Measurements from ENCODE around the gene PLA2G6. TPM values are rescaled to one million over a fixed set of nuclear protein-coding genes. Genes with fewer than 3 reads are reported as not detected.
"Not testable (repeated sequence)": the region's sequence is repeated elsewhere in the genome, so short reads cannot be mapped to it uniquely, and the experiment has no call there.

Gene PLA2G6
- total RNA-seq, 4 donors from 2014 or later, result 46.0 to 88.4 (median 64.8) TPM

GRCh38 chr22:38151126-38151500 lies 30.5 kb downstream of the PLA2G6 start:
- WGBS, 2 donors, result 94 to 98% methylated on average over 8 of the region's 8 CpGs
- H3K4me3 ChIP-seq (ENCODE audit: low read depth, poor library complexity, severe bottlenecking), result no peak overlapping the region
- intact Hi-C loops (cut with DNase I; ENCODE audit: low total_unique reads), result no loop called here
- DNase-seq (ENCODE audit: low spot score in 2 of 2), result no peak
- TF ChIP-seq CTCF (IDR thresholded peaks at IDR 0.05) (no peak), POLR2A (IDR thresholded peaks at IDR 0.05) (no peak)

- H3K4me3 ChIP-seq (ENCODE audit: low read depth, poor library complexity, severe bottlenecking), result no peak overlapping the region
- 69 to 80% methylated on average over 5 of the region's 5 CpGs for WGBS, 2 donors
- intact Hi-C loops (cut with DNase I; ENCODE audit: low total_unique reads), result no loop called here
- no peak for TF ChIP-seq CTCF (IDR thresholded peaks at IDR 0.05)
- TF ChIP-seq POLR2A (IDR thresholded peaks at IDR 0.05), result no peak
- no peak for DNase-seq (ENCODE audit: low spot score in 2 of 2)
Measured at GRCh38 chr22:38148245-38148644, 33.4 kb downstream of the PLA2G6 start.

GRCh38 chr22:38146166-38146565 lies 35.5 kb downstream of the PLA2G6 start:
- H3K4me3 ChIP-seq (ENCODE audit: low read depth, poor library complexity, severe bottlenecking); DNase-seq (ENCODE audit: low spot score in 2 of 2); intact Hi-C loops (cut with DNase I; ENCODE audit: low total_unique reads): not testable (repeated sequence)
- 67 to 68% methylated on average over 3 of the region's 3 CpGs for WGBS, 2 donors

- 93 to 94% methylated on average over 5 of the region's 5 CpGs for WGBS, 2 donors
- no peak for DNase-seq (ENCODE audit: low spot score in 2 of 2)
- no peak for TF ChIP-seq CTCF (IDR thresholded peaks at IDR 0.05)
- no peak for TF ChIP-seq POLR2A (IDR thresholded peaks at IDR 0.05)
Measured at GRCh38 chr22:38144025-38144405, 37.6 kb downstream of the PLA2G6 start.

GRCh38 chr22:38142606-38143005 lies 39.0 kb downstream of the PLA2G6 start:
- intact Hi-C loops (cut with DNase I; ENCODE audit: low total_unique reads), result no loop called here
- WGBS, 2 donors, result 92 to 95% methylated on average over 5 of the region's 5 CpGs
- TF ChIP-seq CTCF (IDR thresholded peaks at IDR 0.05) (no peak), POLR2A (IDR thresholded peaks at IDR 0.05) (no peak)
- DNase-seq (ENCODE audit: low spot score in 2 of 2), result peak in 1 of 2 donors; percentile 64
- H3K4me3 ChIP-seq (ENCODE audit: low read depth, poor library complexity, severe bottlenecking), result no peak overlapping the region

More at GRCh38 chr22:38144025-38144405, 37.6 kb downstream of the PLA2G6 start:
- H3K4me3 ChIP-seq (ENCODE audit: low read depth, poor library complexity, severe bottlenecking), result no peak overlapping the region
- intact Hi-C loops (cut with DNase I; ENCODE audit: low total_unique reads), result no loop called here

GRCh38 chr22:38141217-38141973 lies 40.2 kb downstream of the PLA2G6 start:
- 93 to 94% methylated on average over 16 of the region's 16 CpGs for whole genome bisulfite sequencing, 2 donors
- no peak for TF ChIP-seq CTCF (IDR thresholded peaks at IDR 0.05)
- TF ChIP-seq POLR2A (IDR thresholded peaks at IDR 0.05), result no peak
- intact Hi-C loops (cut with DNase I; ENCODE audit: low total_unique reads), result no loop called here
- H3K4me3 ChIP-seq (ENCODE audit: low read depth, poor library complexity, severe bottlenecking), result no peak overlapping the region
- peak in 1 of 2 donors; percentile 64 for DNase-seq (ENCODE audit: low spot score in 2 of 2)

Data from lower leg skin (tissue), 4 donors.